Left ventricle myocardium inferior (tissue), 1 donor: ENCODE measurements around the gene TEX13B. TPM values are rescaled to one million over a fixed set of nuclear protein-coding genes. Genes with fewer than 3 reads are reported as not detected.

Experiments
- DNase-seq: peaks from one replicate; pipeline ENCODE4 v3.0.0-alpha.2; 2020
- H3K27ac ChIP-seq: fragments of 200-600 bp; replicated peaks from 2 replicates; pipeline ENCODE4 v1.8.0; 2021
- H3K27me3 ChIP-seq: fragments of 200-600 bp; 2 replicates; pipeline ENCODE4 v1.8.0; 2021; ENCODE audit warnings: low read depth
- H3K36me3 ChIP-seq: fragments of 200-600 bp; 2 replicates; pipeline ENCODE4 v1.8.0; 2021
- H3K4me1 ChIP-seq: fragments of 200-600 bp; 2 replicates; pipeline ENCODE4 v1.8.0; 2021
- H3K4me3 ChIP-seq: fragments of 200-600 bp; 2 replicates; pipeline ENCODE4 v1.8.0; 2021; ENCODE audit warnings: mild to moderate bottlenecking, moderate library complexity
- H3K9me3 ChIP-seq: fragments of 200-600 bp; replicated peaks from 2 replicates; pipeline ENCODE4 v1.8.0; 2021
- intact Hi-C: fragments of 100-400 bp; cut with micrococcal nuclease; formaldehyde crosslinking; loops from one replicate; pipeline ENCODE4 v1.11.0; 2022
- total RNA-seq: library from RNA; stranded (reverse); fragmentation: NEBNext Ultra II Directional; extraction: Animal tissue kit (Norgen Biotek cat#: 25700); gene quantifications from one replicate; pipeline ENCODE4 v1.2.1, GENCODE V29; 2021
- TF ChIP-seq, protein P1 (sequence below): fragments of 200-600 bp; IDR thresholded peaks from 2 replicates; pipeline ENCODE4 v1.8.0; 2021; ENCODE audit warnings: antibody characterized with exemption, mild to moderate bottlenecking, borderline replicate concordance
- donor health status: DM: no; HTN: yes; CAD: no; lungs with severe emphysema.

Gene TEX13B
- total RNA-seq, 1 donor from 2014 or later, result not detected

DNA sequence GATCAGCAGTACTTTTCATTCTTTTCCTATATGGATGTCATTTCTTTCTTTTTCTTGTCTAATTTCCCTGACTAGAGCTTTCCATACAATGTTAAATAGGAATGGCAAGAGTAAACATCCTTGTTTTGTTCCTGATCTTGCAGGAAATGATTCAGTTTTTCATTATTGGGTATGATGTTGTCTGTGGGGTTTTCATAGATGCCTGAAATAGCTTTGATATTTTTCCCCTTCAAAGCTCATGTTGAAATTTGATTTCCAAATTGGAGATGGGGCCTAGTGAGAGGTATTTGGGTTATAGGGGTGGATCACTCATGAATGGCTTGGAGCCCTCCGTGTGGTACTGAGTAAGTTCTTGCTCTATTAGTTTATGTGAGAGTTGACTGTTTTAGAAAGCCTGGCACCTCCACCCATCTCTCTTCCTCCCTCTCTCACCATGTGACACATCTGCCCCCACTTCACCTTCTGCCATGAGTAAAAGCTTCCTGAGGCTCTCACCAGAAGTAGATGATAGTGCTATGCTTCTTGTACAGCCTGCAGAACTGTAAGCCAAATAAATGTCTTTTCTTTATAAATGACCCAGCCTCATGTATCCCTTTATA lies 40.4 kb upstream of the TEX13B start:
- TF ChIP-seq, protein P1, sequence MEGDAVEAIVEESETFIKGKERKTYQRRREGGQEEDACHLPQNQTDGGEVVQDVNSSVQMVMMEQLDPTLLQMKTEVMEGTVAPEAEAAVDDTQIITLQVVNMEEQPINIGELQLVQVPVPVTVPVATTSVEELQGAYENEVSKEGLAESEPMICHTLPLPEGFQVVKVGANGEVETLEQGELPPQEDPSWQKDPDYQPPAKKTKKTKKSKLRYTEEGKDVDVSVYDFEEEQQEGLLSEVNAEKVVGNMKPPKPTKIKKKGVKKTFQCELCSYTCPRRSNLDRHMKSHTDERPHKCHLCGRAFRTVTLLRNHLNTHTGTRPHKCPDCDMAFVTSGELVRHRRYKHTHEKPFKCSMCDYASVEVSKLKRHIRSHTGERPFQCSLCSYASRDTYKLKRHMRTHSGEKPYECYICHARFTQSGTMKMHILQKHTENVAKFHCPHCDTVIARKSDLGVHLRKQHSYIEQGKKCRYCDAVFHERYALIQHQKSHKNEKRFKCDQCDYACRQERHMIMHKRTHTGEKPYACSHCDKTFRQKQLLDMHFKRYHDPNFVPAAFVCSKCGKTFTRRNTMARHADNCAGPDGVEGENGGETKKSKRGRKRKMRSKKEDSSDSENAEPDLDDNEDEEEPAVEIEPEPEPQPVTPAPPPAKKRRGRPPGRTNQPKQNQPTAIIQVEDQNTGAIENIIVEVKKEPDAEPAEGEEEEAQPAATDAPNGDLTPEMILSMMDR, result no peak
- no peak overlapping the region for H3K27ac ChIP-seq
- no peaks in the 10 kb centered on the region for H3K4me1 ChIP-seq
- no peaks in the 10 kb centered on the region for H3K36me3 ChIP-seq
- intact Hi-C loops, result no loop called here
- no peaks in the 10 kb centered on the region for H3K9me3 ChIP-seq
- H3K27me3 ChIP-seq, result peaks cover 6% of the 10 kb centered on the region
- no peak overlapping the region for H3K4me3 ChIP-seq
- DNase-seq, result no peak

DNA sequence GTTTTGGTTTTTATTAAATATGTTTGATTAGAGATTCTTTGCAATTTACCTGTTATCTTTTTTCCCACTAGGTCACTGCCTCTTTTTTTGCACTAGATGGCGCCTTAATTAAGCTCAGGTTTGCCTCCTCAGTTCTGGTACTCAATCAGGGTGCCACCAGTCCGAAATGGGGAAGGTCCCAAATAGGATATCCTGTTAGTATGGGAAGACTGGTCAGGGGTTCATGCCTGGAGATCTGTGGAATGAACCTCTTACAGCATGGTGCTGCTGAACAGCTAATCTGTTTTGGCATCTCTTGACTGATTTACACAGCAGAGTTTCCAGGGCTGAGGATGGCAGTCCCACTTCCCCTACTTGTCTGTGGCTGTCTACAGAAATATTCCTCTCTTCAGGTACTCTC lies 38.5 kb upstream of the TEX13B start:
- intact Hi-C loops, result no loop called here
- H3K4me3 ChIP-seq, result no peak overlapping the region
- TF ChIP-seq, protein P1, result peak; percentile 56
- H3K36me3 ChIP-seq, result no peaks in the 10 kb centered on the region
- no peak overlapping the region for H3K27ac ChIP-seq
- no peaks in the 10 kb centered on the region for H3K4me1 ChIP-seq
- no peak for DNase-seq
- peaks cover 6% of the 10 kb centered on the region for H3K27me3 ChIP-seq
- no peaks in the 10 kb centered on the region for H3K9me3 ChIP-seq

DNA sequence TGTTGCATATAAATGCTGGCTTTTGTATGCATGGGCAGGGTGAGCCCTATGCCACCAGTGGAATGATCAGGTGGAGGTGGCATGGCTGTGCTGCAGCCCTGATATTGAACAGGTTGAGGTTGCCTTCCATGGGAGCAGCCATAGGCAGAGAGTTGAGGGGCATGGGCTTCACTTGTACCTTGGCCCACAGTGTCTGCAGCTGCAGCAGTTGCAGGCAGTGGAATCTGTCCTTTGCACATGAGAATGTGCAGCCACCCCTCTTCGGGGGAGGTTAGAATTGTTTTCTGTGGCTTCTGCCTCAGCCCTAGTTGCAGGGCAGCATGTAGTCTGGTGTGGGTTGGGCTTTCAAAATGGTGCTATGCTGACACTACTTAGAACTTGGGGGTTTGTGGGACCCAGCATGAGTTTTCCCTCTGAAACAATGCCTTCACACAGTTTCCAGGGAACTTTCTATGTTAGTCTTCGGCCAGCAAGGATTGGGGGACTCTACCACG lies 37.3 kb upstream of the TEX13B start:
- H3K36me3 ChIP-seq, result no peaks in the 10 kb centered on the region
- peaks cover 6% of the 10 kb centered on the region for H3K27me3 ChIP-seq
- TF ChIP-seq, protein P1, result no peak
- H3K27ac ChIP-seq, result no peak overlapping the region
- DNase-seq, result no peak
- H3K4me1 ChIP-seq, result no peaks in the 10 kb centered on the region
- no peak overlapping the region for H3K4me3 ChIP-seq
- H3K9me3 ChIP-seq, result no peaks in the 10 kb centered on the region
- intact Hi-C loops, result no loop called here

DNA sequence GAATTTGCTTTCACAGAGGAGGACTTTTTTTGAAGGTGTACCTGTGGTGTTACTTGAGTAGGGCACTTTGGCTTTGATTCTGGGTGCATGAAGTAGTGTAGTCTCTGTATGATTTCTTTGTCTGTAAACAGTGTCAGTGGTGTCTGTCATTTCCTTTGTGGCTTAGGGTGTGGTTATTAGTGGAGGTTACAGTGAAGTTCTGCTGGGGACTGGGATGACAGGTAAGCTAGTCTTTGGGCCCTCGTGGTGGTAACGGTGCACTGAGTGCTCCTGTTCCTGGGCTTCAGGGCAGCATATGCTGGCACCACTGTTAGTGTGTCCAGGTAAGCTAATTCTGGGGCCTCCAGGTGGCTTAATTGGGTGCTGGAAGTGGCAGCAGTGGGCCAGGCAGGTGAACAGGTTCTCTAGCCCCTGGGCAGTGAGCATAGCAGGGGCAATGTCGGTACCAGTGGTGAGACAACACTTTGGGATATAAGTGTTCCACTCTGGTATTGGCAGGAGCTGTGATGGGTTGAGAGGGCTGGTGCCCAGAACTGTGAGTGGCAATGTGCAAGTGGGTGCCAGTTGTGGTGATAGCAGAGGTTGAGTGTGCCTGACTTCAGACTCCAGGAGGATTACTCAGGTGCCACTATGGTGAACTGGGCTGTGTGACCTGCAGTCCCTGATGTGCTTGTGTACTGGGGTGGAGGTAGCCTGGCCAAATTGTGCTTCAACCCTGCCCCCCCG lies 36.6 kb upstream of the TEX13B start:
- TF ChIP-seq, protein P1, result no peak
- intact Hi-C loops, result no loop called here

DNA sequence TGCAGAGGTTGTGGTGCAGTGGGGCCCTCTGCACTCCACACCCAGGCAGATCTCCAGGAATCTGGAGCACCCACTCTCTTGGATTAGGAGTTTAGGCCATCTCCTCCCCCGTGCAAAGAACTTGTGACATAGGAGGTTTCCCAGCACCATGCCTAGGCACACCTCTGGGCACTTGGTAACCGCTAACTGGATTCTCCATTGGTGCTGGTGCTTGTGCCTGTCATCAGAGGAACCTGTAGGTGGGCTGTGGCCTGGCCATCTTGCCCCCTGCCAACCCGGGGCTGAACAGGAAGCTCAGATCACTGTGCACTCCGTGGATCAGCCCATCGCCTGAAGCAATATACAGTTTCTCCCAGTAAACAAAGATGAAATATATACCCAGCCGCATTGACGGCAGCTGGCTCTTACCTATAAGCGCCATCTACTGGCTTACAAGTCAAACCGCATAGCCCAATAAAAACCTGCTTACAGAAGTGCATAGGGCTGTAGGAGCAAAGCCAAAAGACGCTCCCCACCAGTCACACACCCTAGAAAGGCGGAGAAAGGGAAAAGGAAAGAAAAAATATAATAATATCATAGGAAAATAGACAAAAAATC lies 19.1 kb upstream of the TEX13B start:
- TF ChIP-seq, protein P1, result peak; percentile 54
- Histone ChIP-seq H3K4me3 (no peak overlapping the region), H3K27ac (no peak overlapping the region), H3K4me1 (no peaks in the 10 kb centered on the region), H3K9me3 (no peaks in the 10 kb centered on the region), H3K36me3 (no peaks in the 10 kb centered on the region), H3K27me3 (peaks cover 3% of the 10 kb centered on the region)
- no peak for DNase-seq
- intact Hi-C loops, result no loop called here

More for the DNA sequence above, 36.6 kb upstream of the TEX13B start:
- H3K36me3 ChIP-seq, result no peaks in the 10 kb centered on the region
- H3K4me1 ChIP-seq, result no peaks in the 10 kb centered on the region
- no peak overlapping the region for H3K27ac ChIP-seq
- H3K4me3 ChIP-seq, result no peak overlapping the region
- DNase-seq, result no peak
- H3K9me3 ChIP-seq, result no peaks in the 10 kb centered on the region
- peaks cover 6% of the 10 kb centered on the region for H3K27me3 ChIP-seq
